Fibroblast of villous mesenchyme (primary cell): ENCODE measurements around the gene EAF1. TPM values are rescaled to one million over a fixed set of nuclear protein-coding genes. Genes with fewer than 3 reads are reported as not detected.

Source experiments
- DNase-seq: peaks from one replicate; pipeline ENCODE4 v3.0.0-alpha.2; 2010; ENCODE audit warnings: low read depth
- H3K4me3 ChIP-seq: 2 replicates; pipeline ENCODE4 v1.5.1; 2011; ENCODE audit warnings: low read depth, mild to moderate bottlenecking, low read length
- CTCF ChIP-seq: IDR thresholded peaks from 2 replicates; pipeline ENCODE4 v1.5.1; 2012; ENCODE audit warnings: low read depth, mild to moderate bottlenecking, low read length; ENCODE audit not compliant: insufficient read depth
- total RNA-seq: library from RNA; depleted of rRNA; stranded (reverse); fragments of >200 nt; gene quantifications from 2 replicates; pipeline ENCODE4 v1.2.3, GENCODE V29; 2012

The EAF1 gene
- total RNA-seq, 1 donor, result 35.8 TPM

GRCh38 chr3:15458212-15458780 is 30.9 kb downstream of the EAF1 start:
- DNase-seq, result no peak
- no peak for TF ChIP-seq CTCF
- no peak overlapping the region for H3K4me3 ChIP-seq

- no peak for DNase-seq
- no peak for TF ChIP-seq CTCF
- no peak overlapping the region for H3K4me3 ChIP-seq
Measured at GRCh38 chr3:15460891-15461531, 33.6 kb downstream of the EAF1 start.

DNA sequence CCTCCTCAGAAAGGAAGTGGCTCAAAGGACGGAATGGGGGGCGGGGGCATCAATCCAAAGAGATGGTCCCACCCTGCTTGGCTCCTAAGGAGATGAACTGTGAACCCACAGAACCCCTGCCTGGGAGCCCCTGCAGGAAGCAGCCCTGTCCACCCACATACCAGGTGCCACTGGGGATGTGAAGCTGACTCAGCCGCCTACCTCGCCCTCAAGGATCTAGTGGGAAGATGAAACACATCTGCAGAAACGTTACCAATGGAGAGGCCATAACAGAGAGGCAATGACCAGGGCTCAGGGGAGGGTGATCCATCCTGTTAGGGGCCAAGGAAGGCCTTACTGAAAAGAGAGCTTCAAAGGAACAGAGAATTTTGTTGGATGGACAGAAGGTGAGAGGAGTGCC is 35.1 kb downstream of the EAF1 start:
- no peak overlapping the region for H3K4me3 ChIP-seq
- no peak for DNase-seq
- no peak for TF ChIP-seq CTCF

DNA sequence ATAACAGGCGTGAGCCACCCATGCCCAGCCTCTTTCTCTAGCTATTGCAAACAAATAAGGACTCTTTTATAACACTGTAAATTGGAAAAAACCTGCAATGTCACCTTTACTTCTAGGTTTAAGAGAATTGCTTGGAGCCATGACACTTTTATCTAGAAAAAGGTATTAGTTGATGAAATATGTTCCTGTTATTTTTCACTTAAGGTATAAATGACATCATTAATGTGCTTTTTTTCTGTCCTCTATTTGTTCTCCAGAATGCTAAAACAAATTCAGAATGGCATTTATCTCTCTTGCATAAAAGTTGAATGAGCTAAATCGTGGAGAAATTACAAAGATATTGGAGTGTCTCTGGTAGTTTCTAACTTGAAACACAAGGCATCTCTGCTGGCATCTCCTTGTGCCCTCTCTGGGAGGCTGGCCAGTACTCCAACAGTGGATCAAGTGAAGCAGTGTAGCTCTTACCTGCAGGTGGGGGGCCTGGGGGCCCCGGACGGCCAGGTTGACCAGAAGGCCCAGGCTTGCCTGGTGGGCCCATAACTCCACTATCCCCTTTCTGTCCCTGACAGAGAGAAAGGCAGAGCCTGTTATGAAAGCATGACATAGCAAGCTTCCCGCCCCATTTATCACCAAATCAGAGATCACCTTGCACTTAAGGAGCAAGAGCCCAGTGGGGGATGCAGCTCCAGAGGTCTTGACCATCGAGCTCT is 38.6 kb downstream of the EAF1 start:
- no peak for TF ChIP-seq CTCF
- no peak overlapping the region for H3K4me3 ChIP-seq
- DNase-seq, result no peak

DNA sequence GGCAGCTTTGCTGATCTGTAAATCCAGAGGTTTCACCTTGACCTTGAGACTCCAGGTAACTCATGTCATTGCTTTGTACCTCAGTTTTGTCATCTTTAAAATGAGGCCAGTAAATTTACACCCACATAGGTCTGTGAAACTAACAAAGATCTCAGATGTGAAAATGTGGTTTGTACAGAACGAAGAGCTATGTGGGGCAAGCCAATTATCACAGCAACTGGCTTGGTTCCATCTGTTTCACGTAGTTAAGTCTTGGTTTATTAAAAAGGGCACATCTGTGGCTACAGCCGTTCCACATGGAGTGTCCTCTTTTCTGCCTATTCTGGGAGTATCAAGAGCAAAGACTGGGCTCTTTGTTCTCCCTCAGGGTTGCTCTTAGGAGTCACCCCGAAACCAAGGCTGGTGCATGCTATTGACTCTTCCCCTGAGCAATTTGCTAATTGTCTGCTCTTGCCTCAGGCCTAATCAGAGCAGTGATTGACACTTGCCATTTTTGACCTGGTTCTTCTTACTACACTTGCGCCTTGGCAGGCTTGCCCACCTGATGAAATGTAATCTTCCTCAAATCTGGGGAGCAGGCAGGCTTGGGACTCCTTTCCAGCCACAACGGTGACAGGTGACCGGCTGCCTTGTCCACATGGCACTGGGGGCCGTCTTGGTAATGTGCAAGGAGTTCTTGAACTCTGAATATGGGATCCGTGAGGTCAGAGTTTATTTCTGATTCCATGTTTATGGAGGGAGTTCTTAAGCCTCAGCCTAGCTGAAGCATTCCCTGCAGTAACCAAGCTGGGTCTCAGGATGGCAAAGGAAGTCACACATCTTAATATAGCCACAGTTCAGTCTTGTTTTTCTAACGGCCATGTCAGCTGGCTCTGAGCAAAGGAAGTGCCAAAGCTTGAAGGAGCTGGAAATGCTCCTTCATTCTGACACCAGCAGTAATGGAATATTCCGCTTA is 40.1 kb downstream of the EAF1 start:
- DNase-seq, result no peak
- no peak overlapping the region for H3K4me3 ChIP-seq
- TF ChIP-seq CTCF, result no peak

DNA sequence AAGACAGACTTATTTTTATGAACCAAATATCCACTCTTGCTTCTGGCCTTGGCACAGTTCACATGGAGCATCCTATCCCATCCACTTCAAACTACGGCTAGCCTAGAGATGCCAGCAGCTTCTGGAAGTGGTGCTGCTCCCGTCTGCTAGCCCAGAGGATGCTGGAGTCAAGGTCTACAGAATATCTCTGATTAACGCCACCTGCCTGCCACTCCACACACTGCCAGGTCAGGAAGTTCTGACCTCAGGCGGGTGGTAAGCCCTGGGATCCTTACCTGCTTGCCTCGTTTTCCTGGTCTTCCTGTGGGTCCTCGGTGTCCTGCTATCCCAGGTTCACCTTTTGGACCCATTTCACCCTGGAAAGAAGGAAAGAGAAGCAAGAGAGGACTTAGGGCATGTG is 42.9 kb downstream of the EAF1 start:
- no peak for TF ChIP-seq CTCF
- H3K4me3 ChIP-seq, result no peak overlapping the region
- no peak for DNase-seq
